GM21526 (cell line): ENCODE results near the gene EMB.
A peak's percentile ranks its signal among the peaks of the same experiment; 100 is the strongest.
"Not testable (repeated sequence)": the region's sequence is repeated elsewhere in the genome, so short reads cannot be mapped to it uniquely, and the experiment has no call there.

Experiments used
- ATAC-seq: cut with Tn5 transposase; IDR thresholded peaks from one replicate; pipeline ENCODE4 v1.9.1; 2021; ENCODE audit warnings: moderate library complexity; ENCODE audit not compliant: unreplicated experiment, low FRiP score

The EMB gene

GRCh38 chr5:50440651-50441492 is at the start of gene EMB:
Gene EMB, minus strand, starts transcription at chr5:50441288. Its CDS starts 137 bp downstream, at chr5:50441151.
- ATAC-seq = peak; percentile 65

- ATAC-seq = not testable (repeated sequence)
Measured at GRCh38 chr5:50489491-50489890, 48.4 kb upstream of the EMB start.

GRCh38 chr5:50478790-50479189 is 37.7 kb upstream of the EMB start:
- not testable (repeated sequence) for ATAC-seq

- peak; percentile 98 for ATAC-seq
Measured at GRCh38 chr5:50476549-50476948, 35.5 kb upstream of the EMB start.

GRCh38 chr5:50465015-50465414 is 23.9 kb upstream of the EMB start:
- ATAC-seq = not testable (repeated sequence)

GRCh38 chr5:50463726-50464125 is 22.6 kb upstream of the EMB start:
- ATAC-seq = no peak

- no peak for ATAC-seq
Measured at GRCh38 chr5:50463047-50463446, 22.0 kb upstream of the EMB start.

GRCh38 chr5:50462579-50462978 is 21.5 kb upstream of the EMB start:
- ATAC-seq = not testable (repeated sequence)

GRCh38 chr5:50458372-50458771 is 17.3 kb upstream of the EMB start:
- not testable (repeated sequence) for ATAC-seq

GRCh38 chr5:50449241-50449640 is 8.2 kb upstream of the EMB start:
- not testable (repeated sequence) for ATAC-seq

- no peak for ATAC-seq
Measured at GRCh38 chr5:50447941-50448340, 6.9 kb upstream of the EMB start.

GRCh38 chr5:50447228-50447627 is 6.1 kb upstream of the EMB start:
- no peak for ATAC-seq

GRCh38 chr5:50445296-50445949 is 4.3 kb upstream of the EMB start:
- ATAC-seq = peak; percentile 88

GRCh38 chr5:50442559-50443539 is 1.8 kb upstream of the EMB start:
- not testable (repeated sequence) for ATAC-seq

- no peak for ATAC-seq
Measured at GRCh38 chr5:50441493-50441955, 436 bp upstream of the EMB start.

- ATAC-seq = no peak
Measured at GRCh38 chr5:50439221-50439620, 1.9 kb downstream of the EMB start.

GRCh38 chr5:50438060-50438459 is 3.0 kb downstream of the EMB start:
- ATAC-seq = not testable (repeated sequence)

GRCh38 chr5:50435168-50435567 is 5.9 kb downstream of the EMB start:
- no peak for ATAC-seq

GRCh38 chr5:50431133-50431904 is 9.8 kb downstream of the EMB start:
- ATAC-seq = not testable (repeated sequence)
